Bronchial epithelial cell (primary cell): ENCODE data around the gene CDC42. TPM values are rescaled to one million over a fixed set of nuclear protein-coding genes. Genes with fewer than 3 reads are reported as not detected.
A peak's percentile ranks its signal among the peaks of the same experiment; 100 is the strongest.

Source experiments
- DNase-seq: peaks from one replicate; pipeline ENCODE4 v3.0.0-alpha.2; 2010; ENCODE audit warnings: low read depth
- FAIRE-seq: peaks from 2 replicates; lab custom pipeline; 2011; peaks lifted over from hg19 to GRCh38; lab: Jason Lieb, UNC
- H3K27me3 ChIP-seq: 2 replicates; pipeline ENCODE4 v1.5.1; 2011; ENCODE audit warnings: low read length; ENCODE audit not compliant: control insufficient read depth, insufficient read depth
- H3K36me3 ChIP-seq: 2 replicates; pipeline ENCODE4 v1.5.1; 2011; ENCODE audit warnings: low read length; ENCODE audit not compliant: control insufficient read depth, insufficient read depth
- H3K4me3 ChIP-seq: 2 replicates; pipeline ENCODE4 v1.5.1; 2011; ENCODE audit warnings: mild to moderate bottlenecking, low read depth, low read length, control low read depth
- CTCF ChIP-seq: IDR thresholded peaks from 2 replicates; pipeline ENCODE4 v1.5.1; 2011; ENCODE audit warnings: mild to moderate bottlenecking, moderate library complexity, low read length, control low read depth, inconsistent platforms; ENCODE audit not compliant: insufficient read depth, severe bottlenecking
- total RNA-seq: library from RNA; depleted of rRNA; stranded (reverse); fragments of >200 nt; gene quantifications from 2 replicates; pipeline ENCODE4 v1.2.1, GENCODE V29; 2014

CDC42 gene
- total RNA-seq, 1 donor from 2014 or later = 408 TPM

- Histone ChIP-seq H3K4me3 (no peak overlapping the region), H3K27me3 (no peaks in the 10 kb centered on the region), H3K36me3 (no peaks in the 10 kb centered on the region)
- no peak for DNase-seq
- TF ChIP-seq CTCF = no peak
- FAIRE-seq = no peak
These were observed 6.8 kb upstream of the CDC42 start for GRCh38 chr1:22045604-22046228.

DNA sequence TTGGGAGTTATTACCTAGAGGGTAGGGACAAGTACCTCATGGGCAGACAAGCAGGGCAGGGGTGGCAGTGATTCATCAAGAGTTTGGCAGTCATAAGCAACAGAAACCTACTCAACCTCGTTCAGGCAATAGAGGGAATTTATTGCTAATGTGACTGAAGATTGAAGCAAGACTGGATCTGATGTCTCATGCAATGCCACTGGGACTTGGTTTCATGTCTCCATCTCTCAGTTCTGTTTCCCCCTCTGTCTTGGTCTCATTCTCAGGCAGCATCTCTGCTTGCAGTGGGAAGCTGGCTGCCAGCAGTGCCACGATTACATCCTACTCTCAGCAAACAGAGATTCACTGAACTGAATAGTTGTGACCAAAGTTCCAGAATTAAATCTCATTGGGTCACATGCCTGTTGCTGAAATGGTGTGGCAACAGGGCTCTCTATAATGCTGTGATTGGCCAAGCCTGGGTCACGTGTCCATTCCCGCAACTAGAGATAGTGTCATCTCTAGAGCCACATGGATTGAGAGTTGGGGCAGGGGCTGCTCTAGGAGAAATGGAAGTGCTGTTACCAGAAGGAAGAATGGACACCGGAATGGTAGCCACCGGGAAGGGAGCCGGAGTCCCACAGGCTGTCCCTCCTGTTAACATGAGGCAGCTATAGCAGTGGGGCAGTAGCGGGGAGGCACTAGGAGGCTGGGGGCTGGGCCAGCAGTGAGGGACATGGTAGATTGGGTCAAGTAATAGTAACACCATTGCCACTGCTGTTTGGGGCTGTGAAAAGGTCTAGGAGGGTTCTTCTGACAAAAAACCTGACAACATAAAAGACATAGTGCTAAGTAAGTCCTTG is 3.9 kb upstream of the CDC42 start:
- H3K27me3 ChIP-seq = no peaks in the 10 kb centered on the region
- peaks cover under 1% of the 10 kb centered on the region for H3K36me3 ChIP-seq
- FAIRE-seq (peak; percentile 81), DNase-seq (peak; percentile 83)
- no peak for TF ChIP-seq CTCF
- no peak overlapping the region for H3K4me3 ChIP-seq

DNA sequence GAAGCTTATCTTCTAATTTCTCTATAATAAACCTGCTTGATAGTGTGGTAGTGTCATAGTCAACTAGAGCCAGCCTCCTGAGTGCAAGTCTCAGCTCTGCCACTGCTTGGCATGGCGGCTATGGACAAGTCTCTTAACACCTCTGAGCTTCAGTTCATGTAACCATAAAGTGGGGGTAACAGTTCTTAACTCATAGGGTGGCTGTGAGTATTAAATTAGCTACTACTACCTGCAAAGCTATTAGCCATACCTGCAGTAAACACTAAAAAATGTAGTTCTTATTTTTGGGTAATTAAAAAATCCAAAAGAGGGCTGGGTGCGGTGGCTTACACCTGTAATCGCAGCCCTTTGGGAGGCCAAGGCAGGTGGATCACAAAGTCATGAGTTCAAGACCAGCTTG is 2.2 kb upstream of the CDC42 start:
- Histone ChIP-seq H3K36me3 (peaks cover 1% of the 10 kb centered on the region), H3K27me3 (no peaks in the 10 kb centered on the region), H3K4me3 (no peak overlapping the region)
- no peak for TF ChIP-seq CTCF
- FAIRE-seq = no peak
- no peak for DNase-seq

- Histone ChIP-seq H3K27me3 (no peaks in the 10 kb centered on the region), H3K36me3 (peaks cover 1% of the 10 kb centered on the region), H3K4me3 (no peak overlapping the region)
- FAIRE-seq (no peak), DNase-seq (no peak)
- no peak for TF ChIP-seq CTCF
These were observed 848 bp upstream of the CDC42 start for GRCh38 chr1:22051607-22052114.

- no peak for FAIRE-seq
- no peaks in the 10 kb centered on the region for H3K27me3 ChIP-seq
- peak overlapping the region; percentile 62 for H3K4me3 ChIP-seq
- TF ChIP-seq CTCF = no peak
- peaks cover 4% of the 10 kb centered on the region for H3K36me3 ChIP-seq
- peak; percentile 70 for DNase-seq
These were observed 730 bp downstream of the CDC42 start for GRCh38 chr1:22053017-22053860.
